ENCODE measurements around the gene LAIR1.

The LAIR1 gene

GRCh38 chr19:54391589-54392061 is 26.9 kb upstream of the LAIR1 start:
- Histone ChIP-seq H2AFZ (ENCODE audit: low read length) (no peak overlapping the region), H3K27ac (ENCODE audit: low read length) (no peak overlapping the region), H3K4me3 (ENCODE audit: low read length) (no peak overlapping the region), H3K79me2 (ENCODE audit: low read length) (no peaks in the 10 kb centered on the region), H3K4me2 (ENCODE audit: low read depth, low read length) (no peak overlapping the region), H3F3A (ENCODE audit: insufficient read depth, low read length) (peaks cover 21% of the 10 kb centered on the region), H3K27me3 (replicated peaks; ENCODE audit: insufficient read depth, low read length) (peaks cover 45% of the 10 kb centered on the region), H3K9me3 (replicated peaks; ENCODE audit: insufficient read depth, low read length) (no peaks in the 10 kb centered on the region), H3K4me1 (ENCODE audit: low read length) (peaks cover 14% of the 10 kb centered on the region), H3K36me3 (replicated peaks; ENCODE audit: insufficient read depth, low read length) (no peaks in the 10 kb centered on the region), H4K20me1 (ENCODE audit: insufficient read depth, low read length) (no peaks in the 10 kb centered on the region), H3K9me2 (replicated peaks; ENCODE audit: insufficient read depth, low read length) (no peaks in the 10 kb centered on the region), H3K9ac (ENCODE audit: low read length) (no peak overlapping the region)
- DNase-seq = no peak
- TF ChIP-seq EZH2phosphoT487 (IDR thresholded peaks at IDR 0.05; ENCODE audit: low read length) (no peak), CTCF (IDR thresholded peaks at IDR 0.05; ENCODE audit: low read length) (no peak), EZH2 (optimal IDR thresholded peaks at IDR 0.05; ENCODE audit: low read depth, low read length) (no peak)

- H3K79me2 ChIP-seq (ENCODE audit: low read length) = no peaks in the 10 kb centered on the region
- H3K4me2 ChIP-seq (ENCODE audit: low read depth, low read length) = no peak overlapping the region
- H2AFZ ChIP-seq (ENCODE audit: low read length) = no peak overlapping the region
- no peak overlapping the region for H3K4me3 ChIP-seq (ENCODE audit: low read length)
- H3K9ac ChIP-seq (ENCODE audit: low read length) = no peak overlapping the region
- peaks cover 21% of the 10 kb centered on the region for H3F3A ChIP-seq (ENCODE audit: insufficient read depth, low read length)
- no peaks in the 10 kb centered on the region for H3K9me3 ChIP-seq (replicated peaks; ENCODE audit: insufficient read depth, low read length)
- H3K4me1 ChIP-seq (ENCODE audit: low read length) = peaks cover 14% of the 10 kb centered on the region
- H3K27me3 ChIP-seq (replicated peaks; ENCODE audit: insufficient read depth, low read length) = peaks cover 41% of the 10 kb centered on the region
- TF ChIP-seq EZH2 (optimal IDR thresholded peaks at IDR 0.05; ENCODE audit: low read depth, low read length) = no peak
- peak; percentile 69 for TF ChIP-seq CTCF (IDR thresholded peaks at IDR 0.05; ENCODE audit: low read length)
- H3K36me3 ChIP-seq (replicated peaks; ENCODE audit: insufficient read depth, low read length) = no peaks in the 10 kb centered on the region
- peak; percentile 64 for DNase-seq
- no peaks in the 10 kb centered on the region for H4K20me1 ChIP-seq (ENCODE audit: insufficient read depth, low read length)
- no peaks in the 10 kb centered on the region for H3K9me2 ChIP-seq (replicated peaks; ENCODE audit: insufficient read depth, low read length)
- no peak overlapping the region for H3K27ac ChIP-seq (ENCODE audit: low read length)
Measured at GRCh38 chr19:54390942-54391577, 26.3 kb upstream of the LAIR1 start.

- TF ChIP-seq EZH2 (optimal IDR thresholded peaks at IDR 0.05; ENCODE audit: low read depth, low read length) (no peak), EZH2phosphoT487 (IDR thresholded peaks at IDR 0.05; ENCODE audit: low read length) (no peak), CTCF (IDR thresholded peaks at IDR 0.05; ENCODE audit: low read length) (no peak)
- Histone ChIP-seq H3K27me3 (replicated peaks; ENCODE audit: insufficient read depth, low read length) (peaks cover 27% of the 10 kb centered on the region), H3K79me2 (ENCODE audit: low read length) (no peaks in the 10 kb centered on the region), H3K9me2 (replicated peaks; ENCODE audit: insufficient read depth, low read length) (no peaks in the 10 kb centered on the region), H4K20me1 (ENCODE audit: insufficient read depth, low read length) (no peaks in the 10 kb centered on the region), H3K4me3 (ENCODE audit: low read length) (no peak overlapping the region), H3K36me3 (replicated peaks; ENCODE audit: insufficient read depth, low read length) (no peaks in the 10 kb centered on the region), H3K4me1 (ENCODE audit: low read length) (peaks cover 14% of the 10 kb centered on the region), H3K9me3 (replicated peaks; ENCODE audit: insufficient read depth, low read length) (no peaks in the 10 kb centered on the region), H3K4me2 (ENCODE audit: low read depth, low read length) (no peak overlapping the region), H3K27ac (ENCODE audit: low read length) (no peak overlapping the region; the same call in 1 of the 2 replicates), H2AFZ (ENCODE audit: low read length) (no peak overlapping the region), H3F3A (ENCODE audit: insufficient read depth, low read length) (peaks cover 21% of the 10 kb centered on the region), H3K9ac (ENCODE audit: low read length) (no peak overlapping the region)
- no peak for DNase-seq
Measured at GRCh38 chr19:54389553-54389952, 24.8 kb upstream of the LAIR1 start.
